NCI-H510A treated with DMSO at 0.1 percent for 48 hours (cell line): ENCODE data around the gene CPVL.
A peak's percentile ranks its signal among the peaks of the same experiment; 100 is the strongest.

Source experiments
- DNase-seq: peaks from one replicate; lab custom pipeline; 2025; lab: John Stamatoyannopoulos, UW

CPVL gene

DNA sequence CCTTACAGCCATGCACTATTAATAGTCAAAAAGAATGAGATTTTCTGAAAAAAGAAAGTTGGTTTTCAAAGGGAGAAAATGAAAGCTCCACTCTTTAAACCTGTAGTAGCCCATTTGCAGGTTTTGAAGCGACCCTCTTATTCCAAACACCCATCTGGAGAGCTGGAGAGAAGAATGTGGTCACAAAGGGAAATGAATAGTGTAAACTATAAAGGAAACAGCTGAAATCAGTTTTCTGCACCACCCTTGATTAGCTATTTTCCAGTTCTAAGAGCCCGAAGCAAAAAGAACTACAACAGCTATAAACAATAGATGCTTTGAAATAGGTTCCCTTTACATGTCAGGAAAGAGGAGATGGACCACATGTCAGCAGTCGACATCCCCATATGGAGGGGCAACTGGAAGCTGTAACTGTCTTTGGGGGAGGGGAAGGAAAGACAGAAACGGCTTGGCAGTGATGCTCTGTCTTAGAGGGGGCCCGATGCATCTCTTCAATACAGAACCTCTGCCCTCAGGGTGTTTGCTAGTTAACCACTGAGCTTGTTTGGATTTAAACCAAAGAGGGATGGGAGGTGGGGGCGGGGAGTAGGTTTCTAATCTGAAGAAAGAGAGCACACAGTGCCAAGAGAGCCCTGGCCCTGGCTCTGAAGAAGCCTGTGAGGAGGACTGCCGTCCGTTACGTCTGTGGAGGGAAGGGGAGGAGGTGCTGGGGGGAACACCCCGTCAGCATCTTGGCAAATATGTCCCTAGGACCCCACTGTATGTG, 55.3 kb downstream of the CPVL start:
- no peak for DNase-seq

DNA sequence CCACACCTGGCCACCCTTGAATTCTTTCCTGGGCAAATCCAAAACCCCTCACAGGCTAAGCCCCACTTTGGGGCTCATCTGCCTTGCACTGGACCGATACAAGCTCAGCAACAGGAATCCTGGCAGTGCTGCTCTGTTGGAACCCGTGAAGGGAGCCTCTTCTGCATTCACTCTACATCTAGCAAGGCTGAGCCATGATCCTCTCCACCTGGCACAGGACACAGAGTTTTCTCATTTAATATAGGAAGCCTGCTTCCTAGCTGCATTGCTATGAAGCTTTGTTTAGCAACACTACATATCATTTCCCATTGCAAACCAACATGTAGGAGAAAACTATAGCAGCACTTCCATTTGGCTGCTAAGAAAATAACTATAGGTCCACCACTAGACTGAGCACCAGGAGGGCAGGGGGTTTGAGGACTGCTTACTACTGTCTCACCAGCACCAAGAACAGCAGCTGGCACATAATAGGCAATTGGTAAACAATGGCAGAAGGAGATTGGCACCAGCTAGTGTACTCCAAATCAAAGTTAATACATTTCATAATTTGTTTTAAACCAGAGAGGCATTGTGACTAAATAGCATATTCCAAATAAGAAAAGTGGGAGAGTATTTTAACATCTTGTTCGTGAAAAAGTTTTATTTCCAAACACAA, 56.1 kb downstream of the CPVL start:
- DNase-seq = no peak

DNA sequence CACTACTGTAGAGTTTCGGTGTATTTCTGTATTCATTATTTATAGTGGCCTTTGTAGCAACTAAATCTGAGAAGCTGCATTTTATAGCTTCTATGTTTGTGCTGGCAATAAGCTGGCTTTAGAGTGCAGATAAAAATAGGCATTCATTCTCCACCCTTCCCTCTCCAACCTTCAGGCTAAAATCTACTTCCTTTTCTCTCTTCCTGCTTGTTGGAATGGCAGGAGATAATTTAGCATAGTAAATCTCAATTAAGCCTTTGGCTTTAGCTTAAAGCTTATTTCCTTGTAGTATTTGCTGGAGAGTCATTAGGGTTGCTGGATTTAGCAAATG, 58.5 kb downstream of the CPVL start:
- DNase-seq = no peak

DNA sequence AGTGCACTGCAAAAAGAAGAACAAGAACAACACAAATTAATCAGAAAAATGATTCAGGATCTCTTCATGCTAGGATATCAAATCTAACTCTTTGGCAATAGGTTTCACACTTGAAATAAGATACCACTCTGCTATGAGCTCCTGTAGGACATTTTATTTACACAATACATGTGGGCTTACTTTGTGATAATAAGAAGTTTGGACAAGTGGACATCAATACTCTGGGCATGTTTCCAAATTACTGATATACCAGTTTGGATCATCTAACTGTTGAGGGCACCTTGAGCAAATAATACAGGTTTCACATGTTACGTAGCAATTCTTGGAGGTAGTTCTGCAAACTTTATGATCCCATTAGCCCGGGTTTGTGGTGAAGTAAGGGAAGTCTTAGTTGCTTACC, 59.8 kb downstream of the CPVL start:
- peak; percentile 96 for DNase-seq

DNA sequence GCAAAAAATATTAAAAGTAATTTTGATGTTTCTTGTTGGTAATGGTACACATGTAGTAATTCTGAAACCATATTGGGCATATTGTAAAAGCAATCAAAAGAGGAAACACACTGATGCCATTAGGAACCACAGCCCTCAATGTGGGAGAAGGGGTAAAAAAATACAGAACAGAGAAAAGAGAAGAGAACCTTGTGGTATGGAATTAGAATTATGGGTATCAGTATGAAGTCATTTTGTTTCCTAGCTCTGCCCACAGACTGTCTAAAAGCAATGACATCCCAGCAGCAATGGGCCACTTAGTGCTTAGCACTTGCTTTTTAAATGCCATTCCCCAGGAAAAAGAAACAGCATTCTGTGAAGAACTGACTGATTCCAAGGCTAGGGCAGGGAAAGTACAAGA, 61.5 kb downstream of the CPVL start:
- no peak for DNase-seq

DNA sequence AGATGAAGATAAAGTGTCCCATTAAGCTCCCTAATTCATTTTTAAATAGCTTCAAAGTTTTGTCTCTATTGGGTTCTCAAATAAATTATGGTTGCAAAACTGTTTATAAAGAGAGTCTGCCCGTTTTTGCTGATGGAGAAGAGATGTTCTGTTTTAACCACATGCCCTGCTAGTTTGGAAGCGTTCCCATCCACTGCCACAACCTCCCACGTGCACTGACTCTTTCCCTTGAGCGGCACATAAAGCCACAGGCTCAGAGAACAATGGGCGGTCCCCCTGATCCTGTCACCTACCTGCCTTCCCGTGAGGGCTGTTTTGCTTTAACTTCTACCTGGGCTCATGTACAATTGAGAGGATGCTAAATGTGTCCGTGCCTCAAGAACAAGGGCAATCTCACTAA, 65.5 kb downstream of the CPVL start:
- no peak for DNase-seq

DNA sequence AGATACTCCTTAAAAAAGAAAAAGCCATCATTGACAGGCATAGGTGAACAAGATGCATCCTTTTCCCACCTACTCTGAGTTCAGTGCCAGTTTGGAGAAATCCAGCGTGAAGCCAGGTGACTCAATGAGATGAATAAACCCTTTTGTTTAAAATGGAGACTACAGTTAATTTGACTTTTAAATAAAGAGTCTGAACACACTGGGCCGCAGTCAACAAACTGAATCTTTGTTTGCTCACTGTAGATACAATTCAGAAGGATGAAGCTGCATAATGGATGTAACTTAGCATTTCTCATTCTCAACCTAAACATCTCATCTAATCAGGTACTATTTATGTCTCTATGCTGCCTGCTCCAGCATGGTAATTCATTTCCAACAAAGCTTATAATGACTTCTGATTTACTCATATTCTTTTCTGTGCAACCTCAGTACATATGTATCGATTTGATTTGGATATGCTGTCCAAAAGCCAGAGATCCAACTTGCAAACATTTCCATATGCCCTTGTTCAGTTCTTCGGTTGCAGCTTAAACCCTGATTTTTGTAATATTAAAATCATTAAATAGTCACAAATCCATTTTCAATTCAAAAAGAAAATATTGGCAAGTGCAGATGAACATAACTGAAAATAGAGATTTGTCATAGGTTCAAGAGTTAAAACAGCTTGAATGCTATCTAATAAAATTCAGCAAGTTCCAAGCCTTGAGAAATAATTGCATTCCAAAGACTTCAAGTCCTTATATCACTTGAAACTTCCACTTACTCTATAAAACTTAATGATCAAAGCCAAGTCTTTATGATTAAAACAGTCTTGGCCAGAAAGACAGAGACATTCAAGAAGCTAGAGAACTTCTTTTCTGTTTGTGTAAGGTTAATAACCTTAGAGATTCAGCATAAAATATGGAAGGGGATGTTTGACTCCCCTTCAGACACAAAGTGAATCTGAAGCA, 67.8 kb downstream of the CPVL start:
- no peak for DNase-seq

DNA sequence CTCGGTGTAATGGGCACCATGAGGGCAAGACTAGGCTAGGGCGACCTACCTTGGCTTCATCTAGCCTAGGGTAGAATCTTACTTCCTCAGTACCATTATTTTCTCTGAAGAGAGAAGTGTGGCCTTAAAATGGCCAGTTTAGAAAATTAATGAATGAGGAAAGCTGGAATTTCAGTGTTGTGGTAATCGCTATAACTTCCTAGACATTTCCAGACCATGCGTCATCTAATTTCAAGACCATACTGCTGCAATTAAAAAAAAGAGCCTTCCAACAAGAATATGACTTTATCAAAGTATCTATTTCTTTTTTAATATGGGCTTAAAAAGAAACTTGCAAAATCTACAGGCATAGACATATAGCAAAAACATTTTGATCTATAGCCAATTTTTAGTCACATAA, 68.5 kb downstream of the CPVL start:
- DNase-seq = no peak

DNA sequence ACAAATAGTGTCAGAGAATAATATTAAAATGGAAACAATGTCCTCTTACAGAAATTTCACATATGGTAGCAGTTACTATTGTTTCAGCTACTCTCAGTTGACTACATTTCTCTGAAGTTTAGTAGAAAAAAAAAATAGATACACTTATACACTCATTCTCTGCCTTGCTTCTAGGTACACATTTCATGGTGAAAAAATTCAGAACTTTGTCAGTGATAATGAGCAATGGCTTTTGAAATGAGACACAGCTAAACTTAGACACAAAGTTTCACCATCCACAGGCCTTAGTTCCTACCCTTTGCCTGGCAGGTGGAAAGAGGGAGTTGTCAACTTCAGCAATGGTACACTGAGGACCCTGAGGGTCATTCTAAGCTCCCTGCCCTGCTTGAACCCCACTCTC, 69.2 kb downstream of the CPVL start:
- no peak for DNase-seq

DNA sequence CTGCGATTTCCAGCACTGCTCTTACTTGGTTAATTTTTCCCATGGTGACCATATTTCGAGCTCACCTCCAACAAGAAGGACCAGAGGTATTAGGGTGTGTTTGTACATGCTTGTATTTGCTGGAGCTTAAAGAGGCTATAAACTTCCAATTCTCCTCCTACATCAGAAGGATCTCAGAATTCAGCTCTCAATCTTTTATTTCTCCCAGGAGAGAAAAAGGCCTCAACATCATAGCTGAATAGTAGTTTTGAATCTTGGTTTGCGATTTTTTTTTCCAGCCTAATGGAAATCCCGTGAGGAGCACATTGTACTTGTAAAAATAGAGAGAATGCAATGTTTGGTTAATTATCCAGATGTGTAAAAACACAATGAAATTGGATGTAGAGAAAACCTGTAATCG, 69.7 kb downstream of the CPVL start:
- DNase-seq = no peak

DNA sequence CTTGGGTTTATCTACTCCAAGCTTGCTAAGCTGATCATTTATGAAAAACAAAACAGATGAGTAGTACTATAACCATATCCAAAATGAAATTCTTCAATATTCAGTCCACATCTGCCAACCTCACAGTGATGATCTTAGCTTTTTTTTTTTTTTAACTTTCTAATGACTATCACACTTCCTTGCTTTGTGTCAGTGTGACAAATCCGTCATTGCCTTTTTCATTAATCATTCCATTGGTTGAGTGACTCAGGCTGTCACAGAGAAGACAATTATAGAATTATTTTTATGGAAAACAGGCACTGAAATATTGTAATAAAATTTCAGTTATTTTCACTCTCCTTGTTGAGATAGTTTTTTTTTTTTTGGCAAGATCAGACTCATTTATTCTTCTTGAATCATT, 70.7 kb downstream of the CPVL start:
- DNase-seq = no peak

DNA sequence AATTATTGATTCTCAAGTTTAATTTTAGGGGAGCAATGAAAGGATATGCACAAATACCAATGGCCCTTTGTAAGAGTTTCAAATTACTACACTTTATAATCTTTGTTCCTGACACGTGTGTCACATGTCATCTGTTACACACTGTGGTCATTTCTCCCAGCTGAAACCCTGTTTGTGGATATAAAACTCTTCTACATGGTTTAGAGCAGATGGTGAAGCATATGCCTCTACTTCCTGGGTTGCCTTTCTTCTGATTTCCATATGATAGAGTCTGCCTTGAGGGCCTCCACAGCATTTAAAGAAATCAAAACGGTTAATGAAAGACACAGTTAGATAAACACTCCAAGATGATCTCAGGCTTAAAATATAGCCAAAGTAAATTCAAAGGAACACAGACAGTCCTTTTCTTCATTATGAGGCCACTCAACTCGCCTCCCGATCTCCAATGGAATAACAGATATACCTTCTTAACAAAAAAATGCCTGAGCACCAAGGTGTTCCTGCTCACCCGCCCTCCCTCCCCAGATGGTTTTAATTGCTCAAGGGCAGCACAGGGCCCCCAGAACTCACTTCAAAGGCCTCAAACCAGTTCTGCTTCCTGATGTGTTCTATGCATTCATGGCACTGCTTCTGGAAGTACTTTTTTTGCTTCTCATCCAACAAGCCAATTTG, 75.0 kb downstream of the CPVL start:
- DNase-seq = no peak

DNA sequence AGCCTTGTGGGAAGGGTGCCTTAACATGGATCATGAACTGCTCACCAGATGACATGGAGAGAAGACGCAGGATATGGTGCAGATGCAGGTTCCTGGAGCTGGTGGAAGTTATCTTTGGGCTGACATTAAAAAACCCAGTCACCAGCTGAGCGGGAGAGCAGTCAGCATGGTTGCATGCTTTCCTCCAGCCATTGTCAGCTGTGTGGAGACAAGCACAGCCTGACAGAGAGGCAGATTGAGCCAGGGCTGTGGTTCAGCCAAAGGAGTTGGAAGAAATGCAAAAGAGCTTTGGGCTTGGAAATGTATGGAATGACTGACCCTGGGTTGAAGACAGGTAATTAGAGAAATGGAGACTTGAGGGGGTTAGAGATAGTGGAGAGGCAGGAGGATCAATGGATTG, 79.7 kb downstream of the CPVL start:
- DNase-seq = no peak

DNA sequence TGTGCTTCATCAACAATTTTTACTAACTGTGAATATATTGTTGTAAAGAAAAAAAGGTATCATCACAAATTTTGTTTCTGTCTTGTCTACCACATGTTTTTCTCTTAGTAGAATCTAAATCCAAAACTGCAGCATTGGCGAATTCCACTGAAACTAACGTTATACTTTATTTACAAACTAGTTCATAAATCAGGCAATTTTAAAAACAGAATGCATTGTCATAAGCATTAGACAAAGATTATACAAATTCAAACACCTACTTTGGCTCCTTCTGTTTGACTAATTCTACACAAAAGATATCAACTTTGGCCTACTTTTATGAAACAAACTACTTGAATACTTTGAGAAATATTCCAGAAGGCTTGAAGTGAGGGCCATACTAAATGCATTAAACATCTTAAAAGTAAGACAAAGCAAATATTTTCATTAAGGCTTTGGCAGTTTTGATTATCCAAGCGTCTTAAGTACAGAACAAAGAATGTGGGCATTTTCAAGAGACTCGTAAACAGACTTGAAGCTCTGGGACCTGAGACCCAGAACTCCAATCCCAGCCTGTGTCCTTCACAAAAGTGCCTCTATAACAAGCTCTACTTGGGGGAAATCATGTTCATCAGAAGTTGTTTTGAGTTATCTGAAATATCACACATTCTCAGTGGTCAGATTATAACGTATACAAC, 81.0 kb downstream of the CPVL start:
- no peak for DNase-seq

DNA sequence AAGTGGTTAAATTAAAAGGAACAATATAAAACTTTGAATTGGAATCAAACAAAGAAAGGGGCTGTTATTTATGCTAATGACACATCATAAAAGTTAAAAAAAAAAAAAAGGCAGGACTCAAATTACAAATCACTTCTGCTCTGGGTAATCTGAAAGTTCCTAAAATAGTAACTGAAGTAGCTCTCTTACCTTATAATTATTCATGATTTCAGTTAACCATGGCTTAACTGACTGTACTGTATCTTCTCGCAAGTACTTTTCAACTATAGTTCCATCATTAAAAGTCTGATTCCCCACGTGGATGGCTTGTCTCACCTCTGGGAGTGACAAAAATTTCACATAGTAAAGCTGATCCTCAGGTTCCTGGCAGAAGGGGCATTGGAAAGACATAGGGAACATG, 82.5 kb downstream of the CPVL start:
- DNase-seq = no peak

DNA sequence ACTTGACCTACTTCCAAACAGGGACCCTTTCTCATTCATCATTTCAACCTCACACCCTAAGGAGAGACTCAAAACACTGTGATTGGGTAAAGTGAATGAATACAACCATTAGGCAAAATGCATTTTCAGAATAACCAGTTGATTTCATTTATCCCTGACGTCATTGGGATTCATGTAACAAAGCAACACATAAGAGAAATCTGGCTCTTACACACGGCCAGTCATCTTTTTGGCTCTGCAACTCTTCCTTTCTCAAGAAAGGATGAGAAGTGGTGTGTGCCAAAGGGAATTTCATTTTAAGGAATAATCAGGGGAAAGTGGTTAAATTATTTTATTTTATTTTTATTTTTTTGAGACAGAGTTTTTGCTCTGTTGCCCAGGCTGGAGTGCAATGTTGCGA, 83.1 kb downstream of the CPVL start:
- no peak for DNase-seq

DNA sequence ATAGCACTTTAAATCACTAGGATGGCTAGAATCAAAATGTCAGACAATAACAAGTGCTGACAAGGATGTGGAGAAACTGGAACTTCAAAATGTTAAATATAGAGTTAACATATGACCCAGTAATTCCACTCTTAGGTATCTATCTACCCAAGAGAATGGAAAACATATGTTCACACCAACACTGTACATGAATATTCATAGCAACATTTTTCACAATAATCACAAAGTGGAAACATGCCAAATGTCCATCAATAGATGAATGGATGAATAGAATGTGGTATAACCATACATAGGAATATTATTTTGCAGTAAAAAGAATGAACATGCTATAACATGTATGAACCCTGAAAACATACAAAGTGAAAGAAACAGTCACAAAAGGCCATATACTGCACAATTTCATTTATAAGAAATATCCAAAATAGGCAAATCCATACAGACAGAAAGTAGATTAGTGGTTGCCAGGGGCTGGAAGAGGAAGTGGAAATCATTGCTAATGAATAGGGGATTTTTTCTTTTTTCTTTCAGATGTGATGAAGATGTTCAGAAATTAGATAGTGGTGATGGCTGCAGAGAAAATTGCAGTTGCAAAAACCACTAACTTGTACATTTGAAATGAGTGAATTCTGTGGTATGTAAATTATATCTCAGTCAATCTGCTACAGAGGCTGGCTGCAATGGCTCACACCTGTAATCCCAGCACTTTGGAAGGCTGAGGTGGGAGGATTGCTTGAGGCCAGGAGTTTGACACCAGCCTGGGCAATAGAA, 93.0 kb downstream of the CPVL start:
- no peak for DNase-seq

DNA sequence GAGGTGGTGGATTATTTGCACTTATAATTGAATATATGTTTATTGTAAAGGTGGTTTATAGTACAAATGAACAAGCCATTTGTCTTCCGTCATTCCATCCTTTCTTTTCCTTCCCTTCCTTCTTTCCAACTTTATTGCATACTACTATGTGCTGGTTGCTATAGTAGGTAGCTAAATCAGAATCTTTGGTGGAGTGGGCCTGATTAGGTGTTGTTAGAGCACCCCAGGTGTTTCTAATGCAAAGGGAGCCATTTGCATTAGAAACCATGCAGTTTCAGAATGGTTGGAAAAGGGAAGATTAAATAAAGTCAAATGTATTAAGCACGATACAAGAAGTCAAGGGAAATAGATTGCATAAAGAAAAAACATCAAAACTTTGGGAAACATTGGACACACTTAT, 99.4 kb downstream of the CPVL start:
- DNase-seq = no peak

DNA sequence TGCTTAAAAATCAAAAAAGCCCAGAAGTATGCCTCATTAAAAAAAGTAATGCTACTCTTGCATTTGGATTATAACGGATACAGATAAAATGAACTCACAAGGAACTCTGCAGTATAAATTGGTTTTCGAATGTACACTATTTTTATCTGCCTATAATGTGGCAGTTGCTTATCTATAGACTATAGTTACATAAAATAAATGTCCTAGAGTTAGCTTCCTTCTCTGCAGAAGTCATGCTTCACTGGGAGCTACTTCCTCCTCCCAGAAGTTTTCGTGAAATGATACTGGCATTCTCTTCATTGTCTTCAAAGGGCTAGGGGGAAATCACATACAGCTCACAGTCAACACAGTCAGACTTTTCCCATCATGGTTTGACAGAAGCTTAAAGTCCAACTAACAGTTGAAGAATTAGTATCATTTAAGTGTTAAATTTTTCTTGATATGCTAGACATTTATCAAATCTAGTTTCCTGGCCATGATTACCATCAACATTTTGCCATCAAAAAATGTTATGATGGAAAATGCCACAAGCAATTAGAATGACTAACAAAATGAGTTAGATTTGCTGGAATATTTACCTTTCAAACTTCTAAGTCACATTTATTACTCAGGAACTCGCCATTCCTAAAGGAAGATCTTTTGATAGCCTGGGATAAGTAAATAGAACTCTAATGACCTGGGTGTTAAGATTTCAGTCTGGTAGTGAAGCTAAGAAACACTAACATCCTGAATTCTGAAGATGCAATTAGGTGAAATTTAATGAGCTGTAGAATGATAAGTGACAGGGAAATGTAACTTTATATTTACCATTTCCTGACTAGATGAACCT, 100.9 kb downstream of the CPVL start:
- no peak for DNase-seq

DNA sequence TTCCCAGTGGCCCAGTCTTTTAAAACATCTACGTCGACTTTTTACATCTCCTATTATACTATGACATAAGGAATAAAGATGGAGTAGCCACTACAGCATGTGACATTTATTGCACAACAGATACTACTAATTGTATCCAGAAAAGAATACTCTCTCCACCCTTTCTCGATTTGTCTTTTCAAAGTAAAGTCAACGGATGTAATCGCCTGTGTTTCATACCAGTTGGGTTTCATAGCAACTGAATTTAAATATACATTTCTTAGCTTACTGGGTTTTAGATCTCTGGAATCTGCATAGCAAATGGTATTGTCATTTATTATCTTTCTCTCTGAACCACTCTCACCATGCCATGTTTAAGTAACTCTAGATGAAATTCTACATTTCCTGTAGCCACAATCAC, 101.8 kb downstream of the CPVL start:
- no peak for DNase-seq
